ENCODE results near the gene CCDC154. TPM values are rescaled to one million over a fixed set of nuclear protein-coding genes. Genes with fewer than 3 reads are reported as not detected.

Gene CCDC154
- total and polyA plus RNA-seq, 8 donors = 0.31 to 4.5 (median 3.1) TPM; not detected in 5

DNA sequence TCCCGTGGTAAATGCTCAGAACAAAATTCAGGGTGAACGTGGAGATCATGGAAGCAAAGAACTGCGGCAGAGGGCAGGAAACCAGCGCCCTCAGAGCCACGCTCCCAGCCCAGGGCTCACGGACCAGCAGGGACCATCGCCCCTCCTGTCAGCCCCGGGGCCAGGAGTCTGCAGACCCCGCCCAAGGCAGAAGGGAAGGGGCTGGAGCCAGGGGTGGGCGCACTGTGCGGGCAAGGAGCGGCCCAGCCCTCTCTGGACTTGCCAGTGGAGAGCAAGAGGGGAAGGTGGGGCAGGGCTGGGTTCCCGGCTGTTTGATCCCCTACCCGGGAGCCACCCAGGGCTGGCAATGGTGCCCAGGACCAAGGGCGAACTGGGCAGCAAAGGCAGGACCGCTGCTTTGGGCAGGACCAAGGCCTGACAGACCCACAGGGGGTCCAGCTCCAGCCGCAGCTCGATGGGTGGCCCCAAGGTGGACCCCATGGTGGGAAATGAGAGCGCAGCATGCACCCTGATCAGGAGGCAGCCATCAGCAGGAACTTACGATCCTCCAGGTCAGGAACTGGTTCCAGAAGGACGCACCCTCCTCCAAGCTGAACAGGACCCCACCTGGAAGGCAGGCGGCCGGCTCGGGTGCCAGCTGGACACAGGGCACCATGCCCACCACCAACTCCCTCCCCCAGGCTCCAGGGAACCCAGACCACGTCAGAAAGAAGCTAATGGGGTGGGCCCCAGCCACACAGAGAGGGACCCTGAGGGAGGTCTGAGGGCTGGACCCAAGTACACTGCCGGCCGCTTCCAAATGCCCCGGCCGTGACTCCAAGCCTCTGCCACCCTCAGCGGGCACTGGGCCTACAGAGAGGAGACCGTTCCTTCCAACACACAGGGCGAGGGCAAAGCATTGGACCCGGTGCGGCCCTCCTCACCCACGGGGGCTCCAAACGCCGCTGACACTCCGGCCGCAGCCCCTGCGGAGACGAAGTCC, 11.1 kb upstream of the CCDC154 start:
- intact Hi-C loops (cut with DNase I; ENCODE audit: low total_unique reads) = no loop called here
- no peaks in the 10 kb centered on the region for H3K27me3 ChIP-seq
- H3K4me1 ChIP-seq = no peaks in the 10 kb centered on the region
- H3K36me3 ChIP-seq = peaks cover 61 to 96% (median 94%) of the 10 kb centered on the region in 4 donors
- no peak for TF ChIP-seq POLR2AphosphoS5 (IDR thresholded peaks at IDR 0.05)
- TF ChIP-seq, protein P1, sequence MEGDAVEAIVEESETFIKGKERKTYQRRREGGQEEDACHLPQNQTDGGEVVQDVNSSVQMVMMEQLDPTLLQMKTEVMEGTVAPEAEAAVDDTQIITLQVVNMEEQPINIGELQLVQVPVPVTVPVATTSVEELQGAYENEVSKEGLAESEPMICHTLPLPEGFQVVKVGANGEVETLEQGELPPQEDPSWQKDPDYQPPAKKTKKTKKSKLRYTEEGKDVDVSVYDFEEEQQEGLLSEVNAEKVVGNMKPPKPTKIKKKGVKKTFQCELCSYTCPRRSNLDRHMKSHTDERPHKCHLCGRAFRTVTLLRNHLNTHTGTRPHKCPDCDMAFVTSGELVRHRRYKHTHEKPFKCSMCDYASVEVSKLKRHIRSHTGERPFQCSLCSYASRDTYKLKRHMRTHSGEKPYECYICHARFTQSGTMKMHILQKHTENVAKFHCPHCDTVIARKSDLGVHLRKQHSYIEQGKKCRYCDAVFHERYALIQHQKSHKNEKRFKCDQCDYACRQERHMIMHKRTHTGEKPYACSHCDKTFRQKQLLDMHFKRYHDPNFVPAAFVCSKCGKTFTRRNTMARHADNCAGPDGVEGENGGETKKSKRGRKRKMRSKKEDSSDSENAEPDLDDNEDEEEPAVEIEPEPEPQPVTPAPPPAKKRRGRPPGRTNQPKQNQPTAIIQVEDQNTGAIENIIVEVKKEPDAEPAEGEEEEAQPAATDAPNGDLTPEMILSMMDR (IDR thresholded peaks at IDR 0.05) = no peak
- no peak for TF ChIP-seq EP300 (IDR thresholded peaks at IDR 0.05)
- no peak for TF ChIP-seq POLR2A (IDR thresholded peaks at IDR 0.05)
- 93 to 96% (median 94%) methylated on average over 23 to 41 of the region's 41 CpGs for WGBS, 5 donors
- DNase-seq = no peak
- no peak overlapping the region for H3K27ac ChIP-seq
- no peaks in the 10 kb centered on the region for H3K9me3 ChIP-seq
- no peak overlapping the region for H3K4me3 ChIP-seq

DNA sequence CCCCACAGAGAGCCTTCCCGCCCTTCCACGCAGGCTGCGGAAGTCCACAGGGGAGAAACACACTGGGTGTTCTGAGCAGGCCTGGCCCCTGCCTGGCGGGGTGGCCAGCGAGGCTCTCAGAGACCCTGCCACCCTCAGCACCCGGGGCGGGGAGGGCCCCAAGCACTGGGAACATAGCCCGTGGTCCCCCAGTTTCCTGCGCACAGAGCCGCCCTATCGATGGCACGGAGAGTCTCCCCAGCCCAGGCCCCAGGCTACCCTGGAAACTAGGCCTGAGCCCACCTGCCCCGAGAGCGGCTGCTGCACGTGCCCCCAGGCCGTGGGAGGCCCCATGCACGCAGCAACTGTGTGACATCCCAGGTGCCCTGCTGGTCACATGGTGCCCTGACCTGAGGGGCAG, 10.2 kb upstream of the CCDC154 start:
- DNase-seq = no peak
- no peaks in the 10 kb centered on the region for H3K9me3 ChIP-seq
- H3K36me3 ChIP-seq = peaks cover 65 to 97% (median 95%) of the 10 kb centered on the region in 4 donors
- H3K27me3 ChIP-seq = no peaks in the 10 kb centered on the region
- H3K4me1 ChIP-seq = no peaks in the 10 kb centered on the region
- TF ChIP-seq EP300 (IDR thresholded peaks at IDR 0.05) (no peak), POLR2A (IDR thresholded peaks at IDR 0.05) (no peak), POLR2AphosphoS5 (IDR thresholded peaks at IDR 0.05) (no peak)
- TF ChIP-seq, protein P1 (IDR thresholded peaks at IDR 0.05) = no peak
- H3K27ac ChIP-seq = no peak overlapping the region
- intact Hi-C loops (cut with DNase I; ENCODE audit: low total_unique reads) = no loop called here
- 90 to 96% (median 91%) methylated on average over 7 to 17 of the region's 17 CpGs for WGBS, 5 donors
- no peak overlapping the region for H3K4me3 ChIP-seq

DNA sequence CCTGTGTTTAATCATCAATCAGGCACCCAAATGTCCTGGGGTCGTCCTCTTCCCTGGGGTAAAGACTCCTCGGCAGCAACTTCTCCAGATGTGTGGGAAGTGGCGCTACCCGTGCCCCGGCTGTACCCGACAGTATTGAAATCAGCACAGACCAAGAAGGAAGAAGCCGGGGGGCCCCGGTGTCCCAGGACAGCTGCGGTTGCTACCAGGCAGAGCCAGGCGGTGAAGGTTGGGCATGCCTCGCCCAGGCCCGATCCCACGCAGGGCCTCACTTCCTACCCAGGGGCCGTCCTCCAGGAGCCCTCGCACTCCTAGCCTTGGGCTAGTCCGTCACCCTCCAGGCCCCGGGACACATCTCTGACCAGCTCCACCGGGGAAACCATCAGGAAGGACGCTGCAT, 9.0 kb upstream of the CCDC154 start:
- H3K27ac ChIP-seq = no peak overlapping the region
- intact Hi-C loops (cut with DNase I; ENCODE audit: low total_unique reads) = no loop called here
- H3K9me3 ChIP-seq = no peaks in the 10 kb centered on the region
- no peaks in the 10 kb centered on the region for H3K4me1 ChIP-seq
- no peak for DNase-seq
- H3K4me3 ChIP-seq = no peak overlapping the region
- peaks cover 65 to 100% (median 100%) of the 10 kb centered on the region in 4 donors for H3K36me3 ChIP-seq
- WGBS, 5 donors = 83 to 97% (median 95%) methylated on average over 12 to 19 of the region's 19 CpGs
- TF ChIP-seq POLR2A (IDR thresholded peaks at IDR 0.05) (no peak), EP300 (IDR thresholded peaks at IDR 0.05) (no peak), POLR2AphosphoS5 (IDR thresholded peaks at IDR 0.05) (no peak)
- TF ChIP-seq, protein P1 (IDR thresholded peaks at IDR 0.05) = no peak
- no peaks in the 10 kb centered on the region for H3K27me3 ChIP-seq

DNA sequence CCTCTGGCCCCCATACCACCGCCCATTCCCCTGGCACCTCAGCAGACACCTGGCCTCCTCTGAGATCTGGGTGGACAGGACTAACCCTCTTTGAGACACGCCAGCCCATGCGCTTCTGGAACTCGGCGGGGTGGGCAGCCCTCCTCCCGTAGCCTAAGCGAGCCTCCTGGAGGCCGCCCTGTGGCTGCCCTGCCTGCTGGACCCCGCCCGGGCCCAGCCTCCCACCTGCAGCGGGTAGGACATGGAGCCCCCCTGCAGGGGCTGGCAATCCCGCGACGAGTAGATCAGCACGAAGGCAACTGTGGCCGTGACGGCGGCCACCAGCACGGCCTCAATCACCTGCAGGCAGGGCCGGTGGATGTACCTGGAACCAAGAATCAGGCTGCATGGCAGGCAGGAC, 8.2 kb upstream of the CCDC154 start:
- TF ChIP-seq EP300 (IDR thresholded peaks at IDR 0.05) = no peak
- no peak for TF ChIP-seq POLR2AphosphoS5 (IDR thresholded peaks at IDR 0.05)
- TF ChIP-seq, protein P1 (IDR thresholded peaks at IDR 0.05) = no peak
- no peak for TF ChIP-seq POLR2A (IDR thresholded peaks at IDR 0.05)
- no peak for DNase-seq
- no peak overlapping the region for H3K27ac ChIP-seq
- H3K9me3 ChIP-seq = no peaks in the 10 kb centered on the region
- no peaks in the 10 kb centered on the region for H3K27me3 ChIP-seq
- H3K36me3 ChIP-seq = peaks cover 72 to 100% (median 100%) of the 10 kb centered on the region in 4 donors
- intact Hi-C loops (cut with DNase I; ENCODE audit: low total_unique reads) = no loop called here
- no peak overlapping the region for H3K4me3 ChIP-seq
- WGBS, 5 donors = 93 to 96% (median 95%) methylated on average over 19 to 20 of the region's 20 CpGs
- no peaks in the 10 kb centered on the region for H3K4me1 ChIP-seq
